Mucosa of rectum (tissue), 2 donors: ENCODE measurements around the gene LIPE.

ENCODE experiments used
- H3K27ac ChIP-seq, 2 donors: one replicate each; pipeline ENCODE4 v1.7.0; 2013; ENCODE audit warnings: inconsistent platforms in 2 of 2, low read depth in 2 of 2, low read length in 2 of 2
- H3K27me3 ChIP-seq, 2 donors: one replicate each; pipeline ENCODE4 v1.7.0; 2013; ENCODE audit warnings: low read length in 2 of 2; ENCODE audit not compliant: control insufficient read depth in 2 of 2, insufficient read depth in 2 of 2
- H3K36me3 ChIP-seq, 2 donors: one replicate each; pipeline ENCODE4 v1.7.0; 2013; ENCODE audit warnings: low read length in 2 of 2; ENCODE audit not compliant: control insufficient read depth in 2 of 2, insufficient read depth in 2 of 2
- H3K4me1 ChIP-seq, 2 donors: one replicate each; pipeline ENCODE4 v1.7.0; 2013; ENCODE audit warnings: low read length in 2 of 2, mild to moderate bottlenecking in 1 of 2; ENCODE audit not compliant: control insufficient read depth in 2 of 2, insufficient read depth in 2 of 2
- H3K4me3 ChIP-seq, 2 donors: one replicate each; pipeline ENCODE4 v1.7.0; 2013; ENCODE audit warnings: low read length in 2 of 2
- H3K9ac ChIP-seq, 2 donors: one replicate each; pipeline ENCODE4 v1.7.0; 2013; ENCODE audit warnings: low read length in 2 of 2, low read depth in 1 of 2, mild to moderate bottlenecking in 1 of 2
- H3K9me3 ChIP-seq, 2 donors: one replicate each; pipeline ENCODE4 v1.7.0; 2013; ENCODE audit warnings: low read length in 2 of 2; ENCODE audit not compliant: control insufficient read depth in 2 of 2
- donor health status: healthy.
- donor health status: Normal muscosa, but diverticular disease.

The LIPE gene

GRCh38 chr19:42427313-42427712 is at the start of gene LIPE:
TSS of gene LIPE (minus strand) at chr19:42427388. CDS start at chr19:42427149, 239 bp downstream.
- Histone ChIP-seq H3K4me1 (peaks cover 13 to 14% of the 10 kb centered on the region in 2 donors), H3K27ac (no peak within 1 kb of the TSS), H3K36me3 (no peaks in the 10 kb centered on the region), H3K27me3 (peaks cover 4 to 6% of the 10 kb centered on the region in 2 donors), H3K9ac (no peak within 1 kb of the TSS), H3K9me3 (no peaks in the 10 kb centered on the region), H3K4me3 (no peak within 1 kb of the TSS)

- H3K36me3 ChIP-seq = no peaks in the 10 kb centered on the region
- H3K4me3 ChIP-seq = no peak overlapping the region
- H3K9ac ChIP-seq = no peak overlapping the region
- H3K4me1 ChIP-seq = peaks cover 8 to 14% of the 10 kb centered on the region in 2 donors
- no peaks in the 10 kb centered on the region for H3K9me3 ChIP-seq
- H3K27ac ChIP-seq = no peak overlapping the region
- no peaks in the 10 kb centered on the region for H3K27me3 ChIP-seq
These were observed 48.2 kb upstream of the LIPE start for GRCh38 chr19:42475366-42475765.

GRCh38 chr19:42474743-42475142 is 47.6 kb upstream of the LIPE start:
- H3K36me3 ChIP-seq = no peaks in the 10 kb centered on the region
- H3K9me3 ChIP-seq = no peaks in the 10 kb centered on the region
- no peak overlapping the region for H3K9ac ChIP-seq
- H3K27ac ChIP-seq = no peak overlapping the region
- H3K4me3 ChIP-seq = no peak overlapping the region
- no peaks in the 10 kb centered on the region for H3K27me3 ChIP-seq
- H3K4me1 ChIP-seq = peaks cover 8 to 14% of the 10 kb centered on the region in 2 donors

- H3K27me3 ChIP-seq = no peaks in the 10 kb centered on the region
- H3K4me3 ChIP-seq = no peak overlapping the region
- no peaks in the 10 kb centered on the region for H3K9me3 ChIP-seq
- H3K9ac ChIP-seq = no peak overlapping the region
- peaks cover 8 to 14% of the 10 kb centered on the region in 2 donors for H3K4me1 ChIP-seq
- H3K27ac ChIP-seq = no peak overlapping the region
- H3K36me3 ChIP-seq = no peaks in the 10 kb centered on the region
These were observed 46.5 kb upstream of the LIPE start for GRCh38 chr19:42473686-42474085.

GRCh38 chr19:42472402-42473147 is 45.4 kb upstream of the LIPE start:
- H3K4me3 ChIP-seq = no peak overlapping the region
- no peaks in the 10 kb centered on the region for H3K36me3 ChIP-seq
- H3K27me3 ChIP-seq = no peaks in the 10 kb centered on the region
- H3K9me3 ChIP-seq = no peaks in the 10 kb centered on the region
- no peak overlapping the region for H3K27ac ChIP-seq
- peaks cover 11 to 18% of the 10 kb centered on the region in 2 donors for H3K4me1 ChIP-seq
- no peak overlapping the region for H3K9ac ChIP-seq

- H3K9ac ChIP-seq = no peak overlapping the region
- H3K36me3 ChIP-seq = no peaks in the 10 kb centered on the region
- no peak overlapping the region for H3K4me3 ChIP-seq
- H3K27me3 ChIP-seq = no peaks in the 10 kb centered on the region
- H3K27ac ChIP-seq = no peak overlapping the region
- H3K4me1 ChIP-seq = peaks cover 12 to 25% of the 10 kb centered on the region in 2 donors
- H3K9me3 ChIP-seq = no peaks in the 10 kb centered on the region
These were observed 44.5 kb upstream of the LIPE start for GRCh38 chr19:42471554-42472249.

GRCh38 chr19:42469311-42470235 is 42.4 kb upstream of the LIPE start:
- Histone ChIP-seq H3K27ac (no peak overlapping the region), H3K4me3 (no peak overlapping the region), H3K27me3 (no peaks in the 10 kb centered on the region), H3K9ac (no peak overlapping the region), H3K9me3 (no peaks in the 10 kb centered on the region), H3K36me3 (no peaks in the 10 kb centered on the region), H3K4me1 (peaks cover 18 to 33% of the 10 kb centered on the region in 2 donors)

GRCh38 chr19:42468273-42468796 is 41.1 kb upstream of the LIPE start:
- no peaks in the 10 kb centered on the region for H3K9me3 ChIP-seq
- H3K27me3 ChIP-seq = no peaks in the 10 kb centered on the region
- peak overlapping the region; percentile 57 to 76 for H3K27ac ChIP-seq
- H3K9ac ChIP-seq = no peak overlapping the region
- H3K4me3 ChIP-seq = no peak overlapping the region
- H3K36me3 ChIP-seq = no peaks in the 10 kb centered on the region
- H3K4me1 ChIP-seq = peaks cover 18 to 33% of the 10 kb centered on the region in 2 donors

- peak overlapping the region; percentile 62 to 86 for H3K27ac ChIP-seq
These were observed 40.1 kb upstream of the LIPE start for GRCh38 chr19:42467183-42467760.

More at GRCh38 chr19:42467183-42467760, 40.1 kb upstream of the LIPE start:
- Histone ChIP-seq H3K36me3 (no peaks in the 10 kb centered on the region), H3K4me3 (no peak overlapping the region), H3K9me3 (no peaks in the 10 kb centered on the region), H3K27me3 (no peaks in the 10 kb centered on the region), H3K9ac (no peak overlapping the region), H3K4me1 (peaks cover 26 to 38% of the 10 kb centered on the region in 2 donors)
